Transverse colon (tissue), 4 donors: Measurements from ENCODE around the gene FADD.

Source experiments
- POLR2AphosphoS5 ChIP-seq, 3 donors: sonication (generic); formaldehyde crosslinking; IDR thresholded peaks; one replicate each; pipeline ENCODE4 v1.6.1; 2016; ENCODE audit warnings: antibody characterized with exemption in 3 of 3
- TF ChIP-seq, protein P1 (sequence below), 5 experiments: fragments of 200-600 bp in 3 of 5; fragments of 450-650 bp in 2 of 5; sonication (generic) in 3 of 5; IDR thresholded peaks; 1 replicate in 2 of 5; 2 replicates in 3 of 5; pipeline ENCODE4 v1.5.1; 2016 to 2017; ENCODE audit warnings: antibody characterized with exemption in 5 of 5, inconsistent platforms in 3 of 5, mild to moderate bottlenecking in 2 of 5, moderate library complexity in 1 of 5

DNA sequence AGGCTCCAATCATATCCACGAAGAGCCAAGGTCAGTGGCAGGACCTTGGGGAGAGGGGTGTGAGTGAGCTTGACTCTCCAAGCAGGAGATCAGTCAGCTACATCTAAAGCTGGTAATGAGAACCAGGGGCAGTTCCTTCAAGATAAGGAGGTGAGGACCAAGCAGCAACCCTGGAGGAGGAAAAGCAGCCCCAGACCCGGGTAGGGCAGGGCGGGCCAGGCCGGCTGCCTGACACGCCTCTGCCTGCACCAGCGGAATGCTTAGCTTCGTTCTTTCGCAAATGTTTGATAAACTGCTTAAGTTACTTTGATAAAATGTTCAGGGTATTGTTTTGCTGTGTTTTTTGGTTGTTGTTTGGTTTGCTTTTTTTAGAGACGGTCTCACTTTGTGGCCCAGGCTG, 18.7 kb upstream of the FADD start:
- no peak for TF ChIP-seq POLR2AphosphoS5 (IDR thresholded peaks at IDR 0.05)
- TF ChIP-seq, protein P1, sequence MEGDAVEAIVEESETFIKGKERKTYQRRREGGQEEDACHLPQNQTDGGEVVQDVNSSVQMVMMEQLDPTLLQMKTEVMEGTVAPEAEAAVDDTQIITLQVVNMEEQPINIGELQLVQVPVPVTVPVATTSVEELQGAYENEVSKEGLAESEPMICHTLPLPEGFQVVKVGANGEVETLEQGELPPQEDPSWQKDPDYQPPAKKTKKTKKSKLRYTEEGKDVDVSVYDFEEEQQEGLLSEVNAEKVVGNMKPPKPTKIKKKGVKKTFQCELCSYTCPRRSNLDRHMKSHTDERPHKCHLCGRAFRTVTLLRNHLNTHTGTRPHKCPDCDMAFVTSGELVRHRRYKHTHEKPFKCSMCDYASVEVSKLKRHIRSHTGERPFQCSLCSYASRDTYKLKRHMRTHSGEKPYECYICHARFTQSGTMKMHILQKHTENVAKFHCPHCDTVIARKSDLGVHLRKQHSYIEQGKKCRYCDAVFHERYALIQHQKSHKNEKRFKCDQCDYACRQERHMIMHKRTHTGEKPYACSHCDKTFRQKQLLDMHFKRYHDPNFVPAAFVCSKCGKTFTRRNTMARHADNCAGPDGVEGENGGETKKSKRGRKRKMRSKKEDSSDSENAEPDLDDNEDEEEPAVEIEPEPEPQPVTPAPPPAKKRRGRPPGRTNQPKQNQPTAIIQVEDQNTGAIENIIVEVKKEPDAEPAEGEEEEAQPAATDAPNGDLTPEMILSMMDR (IDR thresholded peaks at IDR 0.05) = no peak
